Neural cell (in vitro differentiated cells): ENCODE measurements around the gene IL4I1. TPM values are rescaled to one million over a fixed set of nuclear protein-coding genes. Genes with fewer than 3 reads are reported as not detected.

ENCODE experiments used
- H2AFZ ChIP-seq: fragments of 200-600, 300-800 bp; sonication (generic), shearing (Covaris generic); 2 replicates; pipeline ENCODE4 v1.6.0; 2014; ENCODE audit warnings: low read depth, mild to moderate bottlenecking, antibody characterized with exemption, low read length, moderate library complexity
- H3F3A ChIP-seq: fragments of 200-600 bp; shearing (Covaris generic); 2 replicates; pipeline ENCODE4 v1.6.1; 2016; ENCODE audit warnings: mild to moderate bottlenecking, moderate library complexity, mixed read lengths, antibody characterized with exemption, low read length; ENCODE audit not compliant: insufficient read depth, poor library complexity, severe bottlenecking
- H3K27ac ChIP-seq: fragments of 200-600, 300-800 bp; sonication (generic), shearing (Covaris generic); 2 replicates; pipeline ENCODE4 v1.5.1; 2014; ENCODE audit warnings: mild to moderate bottlenecking, low read length, moderate library complexity
- H3K27me3 ChIP-seq: fragments of 300-800, 200-600 bp; sonication (generic), shearing (Covaris generic); 2 replicates; pipeline ENCODE4 v1.6.0; 2014; ENCODE audit warnings: mild to moderate bottlenecking, low read depth, low read length, moderate library complexity; ENCODE audit not compliant: insufficient read depth
- H3K36me3 ChIP-seq: fragments of 300-800, 200-600 bp; sonication (generic), shearing (Covaris generic); 2 replicates; pipeline ENCODE4 v1.5.1; 2014; ENCODE audit warnings: mild to moderate bottlenecking, antibody characterized with exemption, low read length, moderate library complexity; ENCODE audit not compliant: insufficient read depth
- H3K4me2 ChIP-seq: fragments of 300-800, 200-600 bp; sonication (generic), shearing (Covaris generic); 2 replicates; pipeline ENCODE4 v1.6.0; 2014; ENCODE audit warnings: mild to moderate bottlenecking, low read length
- H3K4me3 ChIP-seq: fragments of 300-800, 200-600 bp; sonication (generic), shearing (Covaris generic); 2 replicates; pipeline ENCODE4 v1.5.1; 2014; ENCODE audit warnings: mild to moderate bottlenecking, low read length, moderate library complexity
- H3K79me2 ChIP-seq: fragments of 200-600 bp; shearing (Covaris generic); replicated peaks from 2 replicates; pipeline ENCODE4 v1.6.0; 2014; ENCODE audit warnings: mild to moderate bottlenecking, low read length, moderate library complexity; ENCODE audit not compliant: insufficient read depth
- H3K9ac ChIP-seq: fragments of 300-800, 200-600 bp; sonication (generic), shearing (Covaris generic); 2 replicates; pipeline ENCODE4 v1.6.1; 2016; ENCODE audit warnings: mild to moderate bottlenecking, low read length, mixed read lengths
- H3K9me2 ChIP-seq: fragments of 200-600 bp; shearing (Covaris generic); 2 replicates; pipeline ENCODE4 v1.6.1; 2016; ENCODE audit warnings: mild to moderate bottlenecking, low read length, mixed read lengths; ENCODE audit not compliant: insufficient read depth
- H3K9me3 ChIP-seq: fragments of 200-600, 300-800 bp; sonication (generic), shearing (Covaris generic); 2 replicates; pipeline ENCODE4 v1.6.1; 2016; ENCODE audit warnings: mild to moderate bottlenecking, mixed run types, low read length, moderate library complexity, mixed read lengths
- H4K20me1 ChIP-seq: fragments of 200-600 bp; shearing (Covaris generic); 2 replicates; pipeline ENCODE4 v1.6.1; 2016; ENCODE audit warnings: mild to moderate bottlenecking, mixed run types; ENCODE audit not compliant: insufficient read depth
- EP300 ChIP-seq: fragments of 450-650 bp; conservative IDR thresholded peaks from 2 replicates; pipeline ENCODE4 v1.6.1; 2014; ENCODE audit warnings: antibody characterized with exemption, mild to moderate bottlenecking, moderate library complexity; ENCODE audit not compliant: poor library complexity, severe bottlenecking
- EZH2 ChIP-seq: fragments of 200-600, 300-800 bp; shearing (Covaris generic), sonication (generic); IDR thresholded peaks from 2 replicates; pipeline ENCODE4 v1.6.1; 2014; ENCODE audit warnings: antibody characterized with exemption, low read length, borderline replicate concordance, mild to moderate bottlenecking; ENCODE audit not compliant: insufficient read depth, poor library complexity, severe bottlenecking
- MXI1 ChIP-seq: fragments of 450-650 bp; conservative IDR thresholded peaks from 2 replicates; pipeline ENCODE4 v1.6.1; 2014; ENCODE audit warnings: antibody characterized with exemption, mild to moderate bottlenecking; ENCODE audit not compliant: poor library complexity, severe bottlenecking
- POLR2AphosphoS5 ChIP-seq: IDR thresholded peaks from 2 replicates; pipeline ENCODE4 v1.6.1; 2012
- RAD21 ChIP-seq: fragments of 450-650 bp; conservative IDR thresholded peaks from 2 replicates; pipeline ENCODE4 v1.6.1; 2014; ENCODE audit warnings: antibody characterized with exemption, mild to moderate bottlenecking, moderate library complexity
- SMC3 ChIP-seq: fragments of 450-650 bp; conservative IDR thresholded peaks from 2 replicates; pipeline ENCODE4 v1.6.1; 2014; ENCODE audit warnings: antibody characterized with exemption, mild to moderate bottlenecking, moderate library complexity; ENCODE audit not compliant: poor library complexity
- TAF1 ChIP-seq: IDR thresholded peaks from 2 replicates; pipeline ENCODE4 v1.6.1; 2012; ENCODE audit warnings: low read depth
- polyA plus RNA-seq: library from polyadenylated mRNA; depleted of rRNA; stranded (reverse); fragments of >200 nt; gene quantifications from 2 replicates; pipeline ENCODE4 v1.2.3, GENCODE V29; 2014
- TF ChIP-seq, protein P1 (sequence below): fragments of 450-650 bp; IDR thresholded peaks from 2 replicates; pipeline ENCODE4 v1.5.1; 2014; ENCODE audit warnings: antibody characterized with exemption, mild to moderate bottlenecking, moderate library complexity; ENCODE audit not compliant: poor library complexity, severe bottlenecking
- TF ChIP-seq, protein P2 (sequence below): IDR thresholded peaks from 2 replicates; pipeline ENCODE4 v1.6.1; 2012; ENCODE audit warnings: borderline replicate concordance

The IL4I1 gene
- polyA plus RNA-seq, 1 donor from 2014 or later = not detected

DNA sequence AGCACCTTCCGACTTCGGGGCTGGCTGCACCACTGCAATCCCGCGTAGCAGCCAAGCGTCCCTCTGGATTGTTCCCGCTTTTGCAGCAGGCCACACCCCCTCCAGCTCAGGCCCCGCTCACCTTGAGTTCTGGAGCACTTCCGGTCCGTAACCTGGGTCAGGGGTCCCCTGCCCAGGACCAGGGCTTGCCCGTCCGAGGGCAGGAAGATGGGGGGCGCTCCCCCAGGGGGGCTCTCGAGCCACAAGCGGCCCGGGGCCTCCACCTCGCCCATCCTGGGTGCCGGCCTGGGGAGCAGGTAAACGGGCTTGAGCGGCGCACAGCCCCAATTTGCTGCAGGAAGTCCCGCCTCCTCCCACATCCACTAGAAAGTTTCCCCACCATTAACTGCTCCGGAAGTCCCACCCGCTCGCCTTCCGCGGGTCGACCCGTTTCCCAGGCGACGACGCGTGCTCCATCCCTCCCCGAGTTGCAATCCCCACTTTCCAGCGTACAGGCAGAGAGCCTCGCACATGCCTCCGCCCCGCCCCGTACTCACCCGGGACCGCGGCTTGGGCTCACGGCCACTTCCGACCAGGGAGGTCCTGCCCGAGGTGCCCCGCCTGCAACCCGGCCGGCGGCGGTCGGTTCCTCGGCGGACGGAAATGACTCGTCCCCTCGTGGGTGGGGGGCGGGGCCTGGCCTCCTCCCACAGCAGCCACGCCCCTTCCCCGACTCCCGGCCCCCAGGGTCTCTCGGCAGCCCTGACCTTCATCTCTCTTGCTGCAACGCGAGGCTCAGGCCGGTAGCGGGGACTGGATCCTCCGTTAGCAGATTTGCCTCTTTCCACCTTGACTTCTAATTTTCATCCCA is 29.5 kb downstream of the IL4I1 start, which contains the start of gene PNKP:
TSS of gene PNKP (minus strand) at position 644 of the 850 bp plus-strand sequence. CDS start at position 272, 372 bp downstream.
- Histone ChIP-seq H3K4me2 (peak within 1 kb of the TSS; percentile 74), H3K4me3 (peak within 1 kb of the TSS; percentile 77), H3F3A (no peaks in the 10 kb centered on the region), H3K27me3 (no peaks in the 10 kb centered on the region), H3K9me3 (no peaks in the 10 kb centered on the region), H2AFZ (peak within 1 kb of the TSS; percentile 82), H3K9ac (peak within 1 kb of the TSS; percentile 77), H3K9me2 (no peaks in the 10 kb centered on the region), H3K27ac (peak within 1 kb of the TSS; percentile 91), H3K36me3 (no peaks in the 10 kb centered on the region), H4K20me1 (no peaks in the 10 kb centered on the region), H3K79me2 (peaks cover 22% of the 10 kb centered on the region)
- TF ChIP-seq, protein P1, sequence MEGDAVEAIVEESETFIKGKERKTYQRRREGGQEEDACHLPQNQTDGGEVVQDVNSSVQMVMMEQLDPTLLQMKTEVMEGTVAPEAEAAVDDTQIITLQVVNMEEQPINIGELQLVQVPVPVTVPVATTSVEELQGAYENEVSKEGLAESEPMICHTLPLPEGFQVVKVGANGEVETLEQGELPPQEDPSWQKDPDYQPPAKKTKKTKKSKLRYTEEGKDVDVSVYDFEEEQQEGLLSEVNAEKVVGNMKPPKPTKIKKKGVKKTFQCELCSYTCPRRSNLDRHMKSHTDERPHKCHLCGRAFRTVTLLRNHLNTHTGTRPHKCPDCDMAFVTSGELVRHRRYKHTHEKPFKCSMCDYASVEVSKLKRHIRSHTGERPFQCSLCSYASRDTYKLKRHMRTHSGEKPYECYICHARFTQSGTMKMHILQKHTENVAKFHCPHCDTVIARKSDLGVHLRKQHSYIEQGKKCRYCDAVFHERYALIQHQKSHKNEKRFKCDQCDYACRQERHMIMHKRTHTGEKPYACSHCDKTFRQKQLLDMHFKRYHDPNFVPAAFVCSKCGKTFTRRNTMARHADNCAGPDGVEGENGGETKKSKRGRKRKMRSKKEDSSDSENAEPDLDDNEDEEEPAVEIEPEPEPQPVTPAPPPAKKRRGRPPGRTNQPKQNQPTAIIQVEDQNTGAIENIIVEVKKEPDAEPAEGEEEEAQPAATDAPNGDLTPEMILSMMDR = no peak
- TF ChIP-seq POLR2AphosphoS5 (peak; percentile 67), RAD21 (no peak), TAF1 (peak; percentile 59), EP300 (peak; percentile 60), EZH2 (no peak), SMC3 (no peak), MXI1 (peak; percentile 98)
- TF ChIP-seq, protein P2, sequence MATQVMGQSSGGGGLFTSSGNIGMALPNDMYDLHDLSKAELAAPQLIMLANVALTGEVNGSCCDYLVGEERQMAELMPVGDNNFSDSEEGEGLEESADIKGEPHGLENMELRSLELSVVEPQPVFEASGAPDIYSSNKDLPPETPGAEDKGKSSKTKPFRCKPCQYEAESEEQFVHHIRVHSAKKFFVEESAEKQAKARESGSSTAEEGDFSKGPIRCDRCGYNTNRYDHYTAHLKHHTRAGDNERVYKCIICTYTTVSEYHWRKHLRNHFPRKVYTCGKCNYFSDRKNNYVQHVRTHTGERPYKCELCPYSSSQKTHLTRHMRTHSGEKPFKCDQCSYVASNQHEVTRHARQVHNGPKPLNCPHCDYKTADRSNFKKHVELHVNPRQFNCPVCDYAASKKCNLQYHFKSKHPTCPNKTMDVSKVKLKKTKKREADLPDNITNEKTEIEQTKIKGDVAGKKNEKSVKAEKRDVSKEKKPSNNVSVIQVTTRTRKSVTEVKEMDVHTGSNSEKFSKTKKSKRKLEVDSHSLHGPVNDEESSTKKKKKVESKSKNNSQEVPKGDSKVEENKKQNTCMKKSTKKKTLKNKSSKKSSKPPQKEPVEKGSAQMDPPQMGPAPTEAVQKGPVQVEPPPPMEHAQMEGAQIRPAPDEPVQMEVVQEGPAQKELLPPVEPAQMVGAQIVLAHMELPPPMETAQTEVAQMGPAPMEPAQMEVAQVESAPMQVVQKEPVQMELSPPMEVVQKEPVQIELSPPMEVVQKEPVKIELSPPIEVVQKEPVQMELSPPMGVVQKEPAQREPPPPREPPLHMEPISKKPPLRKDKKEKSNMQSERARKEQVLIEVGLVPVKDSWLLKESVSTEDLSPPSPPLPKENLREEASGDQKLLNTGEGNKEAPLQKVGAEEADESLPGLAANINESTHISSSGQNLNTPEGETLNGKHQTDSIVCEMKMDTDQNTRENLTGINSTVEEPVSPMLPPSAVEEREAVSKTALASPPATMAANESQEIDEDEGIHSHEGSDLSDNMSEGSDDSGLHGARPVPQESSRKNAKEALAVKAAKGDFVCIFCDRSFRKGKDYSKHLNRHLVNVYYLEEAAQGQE = peak; percentile 20

DNA sequence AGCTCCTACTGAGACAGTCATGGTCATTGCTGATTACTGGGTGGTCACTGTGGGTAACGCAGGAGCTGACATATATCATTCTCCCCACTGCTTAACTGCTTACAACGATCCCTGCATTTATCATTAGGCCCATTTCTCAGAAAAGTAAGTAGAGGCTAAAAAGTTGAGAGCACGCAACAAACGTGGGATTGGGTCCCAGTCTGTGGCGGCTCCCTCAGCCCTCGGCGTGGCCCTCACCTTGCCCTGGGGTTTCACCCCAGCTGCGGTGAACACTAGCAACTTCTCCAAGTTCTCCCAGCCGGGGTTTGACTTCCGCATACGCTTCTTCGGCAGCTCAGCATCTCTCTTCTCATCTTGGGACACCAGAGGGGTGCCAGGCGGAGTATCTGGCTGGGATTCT is 31.8 kb downstream of the IL4I1 start:
- no peaks in the 10 kb centered on the region for H3K9me2 ChIP-seq
- H3K9me3 ChIP-seq = no peaks in the 10 kb centered on the region
- H3K27ac ChIP-seq = no peak overlapping the region
- H3K4me3 ChIP-seq = peak overlapping the region; percentile 77
- H2AFZ ChIP-seq = no peak overlapping the region
- no peak for TF ChIP-seq POLR2AphosphoS5
- no peaks in the 10 kb centered on the region for H3F3A ChIP-seq
- H3K9ac ChIP-seq = no peak overlapping the region
- H3K36me3 ChIP-seq = no peaks in the 10 kb centered on the region
- H3K79me2 ChIP-seq = peaks cover 22% of the 10 kb centered on the region
- no peak overlapping the region for H3K4me2 ChIP-seq
- no peaks in the 10 kb centered on the region for H4K20me1 ChIP-seq
- H3K27me3 ChIP-seq = no peaks in the 10 kb centered on the region
